Measurements from ENCODE around the gene NEUROG2. TPM values are rescaled to one million over a fixed set of nuclear protein-coding genes. Genes with fewer than 3 reads are reported as not detected.

Gene NEUROG2
- total RNA-seq, 1 experiment from 2014 or later, result 0.12 TPM

GRCh38 chr4:112511093-112511802 is 4.7 kb downstream of the NEUROG2 start:
- CTCF ChIA-PET, result interaction anchor here (2.5 kb wide), 1 partner anchor 13 kb away, joined by 6 read pairs; no protein-coding TSS in a partner anchor
- Histone ChIP-seq H3K4me1 (ENCODE audit: control insufficient read depth in 1 of 2, insufficient read depth in 2 of 2, low read length in 2 of 2) (peaks cover 0 to 22% of the 10 kb centered on the region in 2 experiments; a peak in 2 of 4 replicates), H3K9me3 (ENCODE audit: control insufficient read depth in 1 of 2, insufficient read depth in 1 of 2, low read depth in 1 of 2, low read length in 2 of 2) (no peaks in the 10 kb centered on the region), H3K9me2 (ENCODE audit: insufficient read depth) (no peaks in the 10 kb centered on the region), H3K4me2 (ENCODE audit: low read length) (no peak overlapping the region), H3K79me2 (ENCODE audit: insufficient read depth, low read length) (no peaks in the 10 kb centered on the region), H3K4me3 (replicated peaks in 1 of 2; ENCODE audit: low read depth in 1 of 2, low read length in 2 of 2) (no peak overlapping the region), H3K27ac (ENCODE audit: low read depth, low read length) (no peak overlapping the region), H4K20me1 (ENCODE audit: insufficient read depth) (no peaks in the 10 kb centered on the region), H3K36me3 (ENCODE audit: control insufficient read depth in 1 of 2, insufficient read depth in 2 of 2, low read length in 2 of 2) (no peaks in the 10 kb centered on the region), H3K27me3 (ENCODE audit: insufficient read depth, low read length) (no peaks in the 10 kb centered on the region), H3K9ac (ENCODE audit: low read length) (no peak overlapping the region), H2AFZ (ENCODE audit: low read depth, low read length, poor library complexity, severe bottlenecking) (no peak overlapping the region)
- RAD21 ChIA-PET (ENCODE audit: low non-redundant PET in 1 of 2, low total read pairs in 2 of 2, uncharacterized antibody in 2 of 2, unreplicated experiment in 2 of 2), result no interaction called here
- BruUV-seq (replicated peaks), result no TSS peak
- intact Hi-C loops (cut with micrococcal nuclease), result no loop called here
- POLR2A ChIA-PET, result no interaction called here
- TF ChIP-seq FOSL1 (IDR thresholded peaks at IDR 0.05; ENCODE audit: low read depth) (no peak), JUND (IDR thresholded peaks at IDR 0.05) (no peak), EZH2 (IDR thresholded peaks at IDR 0.05) (no peak), ATF3 (IDR thresholded peaks at IDR 0.05) (no peak), SP1 (IDR thresholded peaks at IDR 0.05; ENCODE audit: low read depth) (no peak), YY1 (IDR thresholded peaks at IDR 0.05; ENCODE audit: extremely low read depth, insufficient replicate concordance, low read depth, low read length) (no peak), EGR1 (IDR thresholded peaks at IDR 0.05; ENCODE audit: low read depth) (no peak), CBX3 (IDR thresholded peaks at IDR 0.05; ENCODE audit: low read depth) (no peak), TCF7L2 (IDR thresholded peaks at IDR 0.05; ENCODE audit: borderline replicate concordance, extremely low read depth, insufficient read depth, insufficient read length) (no peak), SRF (IDR thresholded peaks at IDR 0.05; ENCODE audit: low read depth) (no peak)
- ATAC-seq (no peak), DNase-seq (ENCODE audit: low read depth, low spot score) (no peak)
